SK-N-SH treated with all-trans-retinoic acid at 6 μM for 48 hours (cell line): ENCODE measurements around the gene NFIB.

ENCODE experiments used
- ZFP30 ChIP-seq: fragments of 450-650 bp; formaldehyde crosslinking; IDR thresholded peaks from 2 replicates; pipeline ENCODE4 v1.5.0; 2022; ENCODE audit warnings: mild to moderate bottlenecking, moderate library complexity
- ZNF8 ChIP-seq: fragments of 450-650 bp; formaldehyde crosslinking; IDR thresholded peaks from 2 replicates; pipeline ENCODE4 v1.5.0; 2020; ENCODE audit warnings: mild to moderate bottlenecking, moderate library complexity

DNA sequence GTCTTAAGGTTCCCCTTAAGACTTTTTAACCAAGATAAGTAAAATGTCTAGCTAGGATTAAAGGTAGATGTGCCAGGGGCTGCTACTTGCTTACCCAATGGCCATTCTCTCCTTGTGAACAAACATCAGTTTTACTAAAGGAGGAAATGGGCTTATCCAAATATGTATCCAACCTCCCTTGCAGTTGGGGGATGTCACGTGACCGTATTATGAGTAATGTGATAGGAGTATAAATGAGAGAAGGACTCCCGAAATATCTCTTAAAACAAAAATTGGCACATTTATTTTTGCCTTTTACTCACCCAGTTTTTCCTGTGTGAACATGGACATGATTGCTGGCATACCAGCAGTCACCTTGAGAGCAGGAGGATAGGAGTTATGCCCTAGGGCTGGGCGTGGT is 247.9 kb downstream of the NFIB start:
- TF ChIP-seq ZFP30 (CRISPR knock-in tag) = no peak
- TF ChIP-seq ZNF8 (CRISPR knock-in tag) = no peak
